BLaER1 (cell line): ENCODE results near the gene CCNT1.
"Not testable (repeated sequence)": the region's sequence is repeated elsewhere in the genome, so short reads cannot be mapped to it uniquely, and the experiment has no call there.

ENCODE experiments used
- H3K27ac ChIP-seq: shearing (Covaris generic); formaldehyde crosslinking; 2 replicates; pipeline ENCODE4 v1.8.1; 2022
- H3K27me3 ChIP-seq: shearing (Covaris generic); formaldehyde crosslinking; 2 replicates; pipeline ENCODE4 v1.8.1; 2022
- H3K36me3 ChIP-seq: shearing (Covaris generic); formaldehyde crosslinking; 2 replicates; pipeline ENCODE4 v1.8.1; 2022
- H3K4me1 ChIP-seq: shearing (Covaris generic); formaldehyde crosslinking; 2 replicates; pipeline ENCODE4 v1.8.1; 2022
- H3K4me2 ChIP-seq: shearing (Covaris generic); formaldehyde crosslinking; 2 replicates; pipeline ENCODE4 v1.8.1; 2022
- H3K4me3 ChIP-seq: shearing (Covaris generic); formaldehyde crosslinking; 2 replicates; pipeline ENCODE4 v1.8.1; 2022
- H3K9ac ChIP-seq: shearing (Covaris generic); formaldehyde crosslinking; 2 replicates; pipeline ENCODE4 v1.8.1; 2022
- H3K9me3 ChIP-seq: shearing (Covaris generic); formaldehyde crosslinking; 2 replicates; pipeline ENCODE4 v1.8.1; 2022
- H4K20me1 ChIP-seq: shearing (Covaris generic); formaldehyde crosslinking; 2 replicates; pipeline ENCODE4 v1.8.1; 2022
- Cebpa-rat ChIP-seq: shearing (Covaris generic); IDR thresholded peaks from 2 replicates; pipeline ENCODE4 v1.8.1; 2022

CCNT1 gene

GRCh38 chr12:48682927-48683326, 33.6 kb downstream of the CCNT1 start:
- Histone ChIP-seq H3K27ac (no peak overlapping the region), H3K27me3 (no peaks in the 10 kb centered on the region), H3K9me3 (no peaks in the 10 kb centered on the region), H3K9ac (peak overlapping the region; percentile 81; the same call in 1 of the 2 replicates), H3K36me3 (peaks cover 28% of the 10 kb centered on the region), H4K20me1 (peaks cover 34% of the 10 kb centered on the region), H3K4me2 (peak overlapping the region; percentile 79), H3K4me1 (peaks cover 40% of the 10 kb centered on the region), H3K4me3 (peak overlapping the region; percentile 91)
- no peak for TF ChIP-seq Cebpa-rat

- H3K4me2 ChIP-seq: peak overlapping the region; percentile 79
Measured at GRCh38 chr12:48682533-48682905, 34.0 kb downstream of the CCNT1 start.

GRCh38 chr12:48681710-48682532, 34.6 kb downstream of the CCNT1 start, which contains the start of gene KANSL2:
KANSL2 (minus strand) TSS chr12:48682238; CDS start chr12:48681632, 606 bp downstream.
- H3K4me3 ChIP-seq: peak within 1 kb of the TSS; percentile 91
- H3K36me3 ChIP-seq: peaks cover 37% of the 10 kb centered on the region
- H3K9me3 ChIP-seq: no peaks in the 10 kb centered on the region
- peak within 1 kb of the TSS; percentile 96 for H3K27ac ChIP-seq
- H4K20me1 ChIP-seq: peaks cover 44% of the 10 kb centered on the region
- TF ChIP-seq Cebpa-rat: no peak
- H3K27me3 ChIP-seq: no peaks in the 10 kb centered on the region
- peak within 1 kb of the TSS; percentile 84 for H3K4me2 ChIP-seq
- peak within 1 kb of the TSS; percentile 98 for H3K9ac ChIP-seq
- peaks cover 48% of the 10 kb centered on the region for H3K4me1 ChIP-seq

More at GRCh38 chr12:48682533-48682905, 34.0 kb downstream of the CCNT1 start:
- Histone ChIP-seq H4K20me1 (peaks cover 38% of the 10 kb centered on the region), H3K4me1 (peaks cover 44% of the 10 kb centered on the region), H3K36me3 (peaks cover 31% of the 10 kb centered on the region), H3K4me3 (peak overlapping the region; percentile 91), H3K27ac (peak overlapping the region; percentile 96), H3K9ac (peak overlapping the region; percentile 81)
- not testable (repeated sequence) for H3K9me3 ChIP-seq, H3K27me3 ChIP-seq

GRCh38 chr12:48681399-48681709, 35.2 kb downstream of the CCNT1 start:
- H3K4me2 ChIP-seq: peak overlapping the region; percentile 84
- H4K20me1 ChIP-seq: peaks cover 50% of the 10 kb centered on the region
- H3K4me3 ChIP-seq: peak overlapping the region; percentile 91
- H3K9me3 ChIP-seq: no peaks in the 10 kb centered on the region
- H3K4me1 ChIP-seq: peaks cover 48% of the 10 kb centered on the region
- peaks cover 42% of the 10 kb centered on the region for H3K36me3 ChIP-seq
- no peak for TF ChIP-seq Cebpa-rat
- H3K27ac ChIP-seq: peak overlapping the region; percentile 96
- no peaks in the 10 kb centered on the region for H3K27me3 ChIP-seq
- peak overlapping the region; percentile 98 for H3K9ac ChIP-seq

GRCh38 chr12:48680861-48681260, 35.6 kb downstream of the CCNT1 start:
- peak overlapping the region; percentile 91 for H3K4me3 ChIP-seq
- no peak for TF ChIP-seq Cebpa-rat
- H3K4me2 ChIP-seq: peak overlapping the region; percentile 84
- H3K27ac ChIP-seq: peak overlapping the region; percentile 96
- no peaks in the 10 kb centered on the region for H3K27me3 ChIP-seq
- H3K9ac ChIP-seq: peak overlapping the region; percentile 98
- H3K4me1 ChIP-seq: peaks cover 48% of the 10 kb centered on the region
- H3K36me3 ChIP-seq: peaks cover 47% of the 10 kb centered on the region
- peaks cover 55% of the 10 kb centered on the region for H4K20me1 ChIP-seq
- no peaks in the 10 kb centered on the region for H3K9me3 ChIP-seq

- H3K36me3 ChIP-seq: peaks cover 69% of the 10 kb centered on the region
- peak overlapping the region; percentile 3; the same call in 1 of the 2 replicates for H3K4me3 ChIP-seq
- no peak overlapping the region for H3K27ac ChIP-seq
- no peak for TF ChIP-seq Cebpa-rat
- no peaks in the 10 kb centered on the region for H3K9me3 ChIP-seq
- 0 out of 2 replicates have a peak overlapping the region, but pooled peaks have one; percentile 98 for H3K9ac ChIP-seq
- H3K27me3 ChIP-seq: no peaks in the 10 kb centered on the region
- peaks cover 77% of the 10 kb centered on the region for H4K20me1 ChIP-seq
- peak overlapping the region; percentile 84 for H3K4me2 ChIP-seq
- H3K4me1 ChIP-seq: peaks cover 48% of the 10 kb centered on the region
Measured at GRCh38 chr12:48678551-48679185, 37.8 kb downstream of the CCNT1 start.

GRCh38 chr12:48671231-48671856, 45.2 kb downstream of the CCNT1 start:
- H3K9me3 ChIP-seq: no peaks in the 10 kb centered on the region
- H3K9ac ChIP-seq: no peak overlapping the region
- H3K36me3 ChIP-seq: peaks cover 98% of the 10 kb centered on the region
- no peaks in the 10 kb centered on the region for H3K4me1 ChIP-seq
- no peaks in the 10 kb centered on the region for H3K27me3 ChIP-seq
- no peak overlapping the region for H3K27ac ChIP-seq
- H4K20me1 ChIP-seq: peaks cover 98% of the 10 kb centered on the region
- H3K4me2 ChIP-seq: no peak overlapping the region
- TF ChIP-seq Cebpa-rat: no peak
- no peak overlapping the region for H3K4me3 ChIP-seq

- Histone ChIP-seq H3K9me3 (no peaks in the 10 kb centered on the region), H3K9ac (no peak overlapping the region), H3K4me2 (no peak overlapping the region), H3K4me3 (no peak overlapping the region), H3K27me3 (no peaks in the 10 kb centered on the region), H4K20me1 (peaks cover 81% of the 10 kb centered on the region), H3K27ac (no peak overlapping the region), H3K4me1 (no peaks in the 10 kb centered on the region), H3K36me3 (peaks cover 98% of the 10 kb centered on the region)
- no peak for TF ChIP-seq Cebpa-rat
Measured at GRCh38 chr12:48668996-48669395, 47.5 kb downstream of the CCNT1 start.

- Histone ChIP-seq H4K20me1 (peaks cover 63% of the 10 kb centered on the region), H3K4me3 (no peak overlapping the region), H3K36me3 (peaks cover 92% of the 10 kb centered on the region), H3K4me2 (no peak overlapping the region), H3K27ac (no peak overlapping the region), H3K9ac (no peak overlapping the region), H3K27me3 (no peaks in the 10 kb centered on the region), H3K9me3 (no peaks in the 10 kb centered on the region), H3K4me1 (no peaks in the 10 kb centered on the region)
- peak; percentile 56; the same call in 1 of the 2 replicates for TF ChIP-seq Cebpa-rat
Measured at GRCh38 chr12:48659863-48660262, 56.6 kb downstream of the CCNT1 start.

GRCh38 chr12:48651681-48652080, 64.8 kb downstream of the CCNT1 start:
- peaks cover 28% of the 10 kb centered on the region for H4K20me1 ChIP-seq
- H3K36me3 ChIP-seq: peaks cover 99% of the 10 kb centered on the region

GRCh38 chr12:48645354-48645753, 71.2 kb downstream of the CCNT1 start:
- not testable (repeated sequence) for H3K27me3 ChIP-seq, H3K4me3 ChIP-seq, H4K20me1 ChIP-seq, H3K9ac ChIP-seq, H3K4me1 ChIP-seq, H3K4me2 ChIP-seq, H3K27ac ChIP-seq
- H3K9me3 ChIP-seq: peaks cover 52% of the 10 kb centered on the region
- peaks cover 98% of the 10 kb centered on the region for H3K36me3 ChIP-seq

More at GRCh38 chr12:48651681-48652080, 64.8 kb downstream of the CCNT1 start:
- Histone ChIP-seq H3K9me3 (no peaks in the 10 kb centered on the region), H3K4me1 (no peaks in the 10 kb centered on the region), H3K4me3 (no peak overlapping the region), H3K4me2 (no peak overlapping the region), H3K27ac (no peak overlapping the region), H3K9ac (no peak overlapping the region), H3K27me3 (no peaks in the 10 kb centered on the region)
- TF ChIP-seq Cebpa-rat: no peak
